Germinal center (tissue), 1 donor: Measurements from ENCODE around the gene ST7.
"Not testable (repeated sequence)": the region's sequence is repeated elsewhere in the genome, so short reads cannot be mapped to it uniquely, and the experiment has no call there.

Source experiments
- DNase-seq: peaks from one replicate; pipeline ENCODE4 v3.0.0; 2012; ENCODE audit warnings: mixed read lengths, low spot score

The ST7 gene, protein sequence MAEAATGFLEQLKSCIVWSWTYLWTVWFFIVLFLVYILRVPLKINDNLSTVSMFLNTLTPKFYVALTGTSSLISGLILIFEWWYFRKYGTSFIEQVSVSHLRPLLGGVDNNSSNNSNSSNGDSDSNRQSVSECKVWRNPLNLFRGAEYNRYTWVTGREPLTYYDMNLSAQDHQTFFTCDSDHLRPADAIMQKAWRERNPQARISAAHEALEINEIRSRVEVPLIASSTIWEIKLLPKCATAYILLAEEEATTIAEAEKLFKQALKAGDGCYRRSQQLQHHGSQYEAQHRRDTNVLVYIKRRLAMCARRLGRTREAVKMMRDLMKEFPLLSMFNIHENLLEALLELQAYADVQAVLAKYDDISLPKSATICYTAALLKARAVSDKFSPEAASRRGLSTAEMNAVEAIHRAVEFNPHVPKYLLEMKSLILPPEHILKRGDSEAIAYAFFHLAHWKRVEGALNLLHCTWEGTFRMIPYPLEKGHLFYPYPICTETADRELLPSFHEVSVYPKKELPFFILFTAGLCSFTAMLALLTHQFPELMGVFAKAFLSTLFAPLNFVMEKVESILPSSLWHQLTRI

DNA sequence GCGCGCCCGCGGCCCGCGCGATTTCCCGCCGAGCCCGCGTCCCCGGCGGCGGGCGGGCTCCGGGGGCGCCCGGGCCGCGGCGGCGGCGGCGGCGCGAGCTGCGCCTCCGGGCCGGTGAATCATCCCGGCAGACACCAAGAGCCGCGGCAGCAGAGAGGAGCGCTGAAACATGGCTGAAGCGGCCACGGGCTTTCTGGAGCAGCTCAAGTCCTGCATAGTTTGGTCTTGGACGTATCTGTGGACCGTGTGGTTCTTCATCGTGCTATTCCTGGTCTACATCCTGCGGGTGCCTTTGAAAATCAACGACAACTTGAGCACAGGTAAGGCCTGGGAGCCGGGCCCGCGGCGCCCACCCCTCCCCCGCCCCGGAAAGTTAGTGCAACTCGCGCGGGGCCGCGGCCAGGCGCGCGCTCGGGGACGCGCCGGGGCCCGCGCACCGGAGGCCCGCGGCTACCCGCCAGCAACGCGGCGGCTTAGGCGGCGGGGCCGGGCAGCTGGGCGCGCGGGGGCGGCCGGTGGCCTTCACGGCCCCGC is at the start of gene ST7:
TSS of gene ST7 (plus strand) at position 130 of the 534 bp plus-strand sequence. CDS start at position 170, 40 bp downstream.
- peak; percentile 62 for DNase-seq

DNA sequence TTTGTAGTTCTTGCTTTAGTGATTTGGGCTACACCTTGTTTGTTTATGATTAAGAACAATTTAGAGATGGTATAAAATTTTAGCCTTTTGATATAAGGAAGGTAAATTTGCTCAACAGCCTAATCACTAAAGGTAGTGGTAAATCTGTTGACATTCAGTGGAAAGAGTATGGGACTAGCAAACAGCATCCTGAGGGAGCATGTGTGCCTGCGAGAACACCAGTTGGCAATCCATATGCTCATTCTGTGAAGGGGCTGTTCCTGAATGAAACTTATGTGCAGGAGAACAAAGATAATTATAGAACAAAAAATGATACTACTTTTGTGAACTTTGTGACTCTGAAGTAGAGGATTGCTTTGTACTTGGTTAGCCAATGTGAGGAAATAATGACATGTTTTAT is 46.9 kb upstream of the ST7 start:
- DNase-seq: no peak

DNA sequence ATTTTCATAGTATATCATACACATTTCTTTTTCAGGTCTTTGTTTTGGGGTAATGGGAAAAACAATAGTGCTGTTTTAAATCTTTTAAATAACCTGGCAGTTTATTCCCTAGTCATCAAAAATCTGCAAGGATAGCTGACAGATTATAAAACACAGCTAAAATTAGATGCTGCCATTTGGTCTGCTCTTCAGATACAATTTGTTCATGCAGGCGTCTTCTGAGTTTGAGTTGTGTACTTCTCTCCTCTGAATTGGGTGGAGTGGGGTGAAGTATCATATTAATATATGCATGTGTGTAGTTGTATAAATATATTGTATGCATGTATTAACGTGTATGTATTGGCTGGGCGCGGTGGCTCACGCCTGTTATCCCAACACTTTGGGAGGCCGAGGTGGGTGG is 42.9 kb upstream of the ST7 start:
- DNase-seq: no peak

DNA sequence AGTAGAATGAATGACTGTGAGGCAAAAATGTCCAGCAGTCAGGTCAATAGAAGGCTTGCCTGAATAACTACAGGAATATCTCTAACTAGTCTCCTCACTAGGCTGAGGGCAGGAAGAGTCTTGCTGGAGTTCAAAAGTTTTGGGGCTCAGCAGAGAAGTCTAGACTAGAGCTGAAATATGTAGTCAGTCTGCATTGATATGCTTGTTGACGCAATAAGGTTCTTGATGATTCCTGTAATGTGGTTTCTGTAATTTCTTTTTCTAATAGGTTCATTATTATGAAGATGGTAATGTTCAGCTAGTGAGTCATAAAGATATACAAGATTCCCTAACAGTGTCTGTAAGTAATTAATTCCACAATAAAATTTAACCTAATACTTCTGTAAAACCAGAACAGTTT is 41.5 kb upstream of the ST7 start:
- no peak for DNase-seq

DNA sequence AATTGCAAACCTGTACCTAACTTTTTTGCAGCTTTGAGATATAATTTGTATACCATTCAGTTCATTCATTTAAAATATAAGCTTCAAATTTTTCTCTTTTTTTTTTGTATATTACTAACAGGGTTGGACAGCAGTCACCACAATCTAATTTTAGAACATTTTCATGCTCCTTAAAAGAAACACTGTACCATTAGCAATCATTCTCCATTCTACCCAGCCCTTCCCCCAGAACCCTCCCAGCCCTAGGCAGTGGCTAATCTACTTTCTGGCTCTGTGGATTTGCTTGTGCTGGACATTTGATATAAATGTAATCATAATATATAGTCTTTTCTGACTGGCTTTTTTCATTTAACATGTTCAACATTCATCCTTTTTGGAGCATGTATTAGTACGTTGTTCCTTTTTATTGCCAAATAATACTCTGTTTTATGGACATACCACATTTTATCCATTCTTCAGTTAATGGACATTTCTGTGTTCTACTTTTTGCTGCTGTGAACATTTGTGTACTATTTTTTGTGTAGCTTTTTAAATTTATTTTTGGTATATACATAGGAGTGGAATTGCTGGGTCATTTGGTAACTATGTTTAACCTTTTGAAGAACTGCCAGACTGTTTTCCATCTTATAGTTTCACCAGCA is 40.9 kb upstream of the ST7 start:
- DNase-seq: no peak

DNA sequence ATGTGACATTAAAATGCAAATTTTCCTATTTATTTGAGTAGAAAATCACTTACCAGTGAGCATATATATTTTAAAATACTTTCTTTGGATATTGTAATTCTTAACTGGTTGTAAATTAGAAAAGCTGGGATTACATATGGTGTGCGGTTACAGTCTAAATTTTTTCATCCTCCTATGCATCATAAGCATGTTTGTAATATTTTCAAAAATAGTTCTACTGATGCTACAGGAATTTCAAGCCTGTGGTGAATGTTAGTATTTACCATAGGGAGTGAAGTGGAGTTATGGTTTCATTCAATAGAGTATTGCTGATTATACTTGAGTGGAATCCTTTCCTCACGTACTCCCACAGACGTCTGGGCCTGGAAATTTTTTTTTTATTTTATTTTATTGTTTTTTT is 34.6 kb upstream of the ST7 start:
- DNase-seq: no peak

DNA sequence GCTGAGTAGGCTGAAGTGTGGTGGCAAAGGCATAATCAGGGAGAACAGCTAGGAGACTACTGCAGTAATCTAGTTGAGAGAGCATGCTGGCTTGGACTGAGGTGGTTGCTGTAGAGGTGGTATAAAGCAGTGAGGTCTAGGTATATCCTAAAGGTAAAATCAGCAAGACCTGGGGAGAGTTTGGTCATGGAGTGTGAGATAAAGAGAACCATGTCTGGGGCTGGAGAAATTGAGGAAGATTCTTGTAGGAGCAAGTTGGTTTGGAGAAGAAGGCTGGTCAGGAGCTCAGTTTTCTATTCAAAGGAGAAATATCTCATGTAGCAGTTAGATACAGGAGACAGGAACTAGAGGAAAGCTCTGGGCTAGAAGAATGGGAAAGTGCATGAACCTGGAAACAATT is 32.9 kb upstream of the ST7 start:
- DNase-seq: no peak

DNA sequence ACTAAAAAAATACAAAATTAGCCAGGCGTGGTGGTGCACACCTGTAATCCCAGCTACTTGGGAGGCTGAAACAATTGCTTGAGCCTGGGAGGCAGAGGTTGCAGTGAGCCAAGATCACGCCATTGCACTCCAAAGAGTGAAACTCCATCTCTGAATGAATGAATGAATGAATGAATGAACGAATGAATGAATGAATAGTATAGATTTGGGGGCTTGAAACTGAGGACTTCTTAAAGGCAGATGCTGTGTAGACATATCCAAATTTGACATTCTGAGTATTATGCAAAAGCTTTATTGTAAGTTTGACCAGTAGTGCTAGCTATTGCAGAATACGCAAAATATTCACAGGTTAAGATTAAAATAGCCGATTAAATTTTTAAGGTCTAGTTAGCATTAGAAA is 30.8 kb upstream of the ST7 start:
- DNase-seq: no peak

DNA sequence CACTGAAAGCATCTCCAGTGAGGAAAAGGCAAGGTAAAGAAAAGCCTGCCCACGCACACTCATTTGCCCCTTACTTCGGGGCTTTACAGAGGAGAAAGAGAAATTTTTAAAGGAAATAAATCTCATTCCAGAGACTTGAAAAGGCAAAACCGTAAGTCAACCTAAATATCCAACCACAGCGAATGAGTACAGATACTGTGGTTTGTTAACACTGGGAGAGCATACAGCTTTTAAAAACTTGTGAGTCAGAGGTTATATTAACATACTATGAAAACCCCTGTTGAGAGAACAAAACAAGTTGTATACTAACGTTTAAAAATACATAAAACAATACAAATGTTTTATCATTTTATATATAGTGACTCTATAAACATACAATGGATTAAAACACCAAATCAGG is 28.6 kb upstream of the ST7 start:
- no peak for DNase-seq

DNA sequence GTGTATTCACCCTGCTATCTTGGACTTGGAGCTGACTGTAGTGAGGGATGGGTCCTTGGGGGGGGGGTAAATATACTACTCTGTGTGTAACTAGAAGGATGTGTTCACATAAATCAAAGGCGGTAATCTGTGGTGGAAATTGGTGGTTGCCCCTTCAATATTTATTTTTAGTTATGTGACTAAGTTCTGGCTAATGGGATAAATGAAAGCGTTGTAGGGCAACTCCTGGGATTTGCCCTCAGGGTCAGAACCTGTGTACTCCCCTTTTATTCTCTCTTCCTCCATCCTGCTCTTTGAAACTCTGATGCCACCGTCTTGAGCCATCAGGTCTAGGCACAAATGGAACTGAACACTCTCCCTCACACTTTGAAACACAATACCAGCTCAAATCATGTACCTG is 24.3 kb upstream of the ST7 start:
- no peak for DNase-seq

DNA sequence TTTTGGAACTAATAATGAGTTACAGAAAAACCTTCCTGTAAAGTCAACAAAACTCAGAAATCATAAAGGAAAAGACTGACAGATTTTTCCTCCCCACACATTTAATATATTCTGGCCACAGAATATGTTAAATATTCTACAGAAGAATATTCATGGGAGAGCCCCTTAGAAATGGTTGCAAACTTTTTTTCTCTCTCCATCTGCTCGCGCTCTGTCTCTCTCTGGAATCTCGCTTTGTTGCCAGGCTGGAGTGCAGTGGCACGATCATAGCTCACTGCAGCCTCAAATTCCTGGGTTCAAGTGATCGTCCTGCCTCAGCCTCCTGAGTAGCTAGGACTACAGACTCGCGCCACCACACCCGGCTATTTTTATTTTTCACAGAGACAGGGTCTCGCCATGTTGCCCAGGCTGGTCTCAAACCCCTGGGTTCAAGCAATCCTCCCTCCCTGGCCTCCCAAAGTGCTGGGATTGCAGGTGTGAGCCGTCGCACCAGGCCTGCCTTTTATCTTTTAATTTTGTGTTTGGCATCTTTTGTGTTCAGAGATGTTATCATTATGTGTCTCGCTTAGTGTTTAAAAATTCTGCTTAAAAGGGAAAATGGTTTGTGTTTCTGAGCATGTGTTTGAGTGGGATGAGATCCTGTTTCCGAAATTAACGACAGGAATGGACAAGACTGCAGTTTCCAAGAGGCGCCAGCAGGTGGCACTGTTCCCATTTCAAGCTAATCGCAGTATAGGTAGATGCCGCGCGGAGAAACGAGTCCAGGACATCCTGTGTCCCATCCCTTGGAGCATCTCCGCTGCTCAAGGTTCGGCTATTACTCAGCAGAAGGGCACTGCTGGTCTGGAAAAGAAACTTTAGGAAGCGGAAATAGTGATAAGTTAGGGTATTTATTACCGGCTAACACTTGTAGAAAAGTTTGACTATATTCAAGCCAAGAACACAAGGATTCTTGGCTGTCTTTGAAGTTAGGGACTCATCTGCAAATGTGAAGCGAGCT is 23.1 kb upstream of the ST7 start:
- peak; percentile 71 for DNase-seq

DNA sequence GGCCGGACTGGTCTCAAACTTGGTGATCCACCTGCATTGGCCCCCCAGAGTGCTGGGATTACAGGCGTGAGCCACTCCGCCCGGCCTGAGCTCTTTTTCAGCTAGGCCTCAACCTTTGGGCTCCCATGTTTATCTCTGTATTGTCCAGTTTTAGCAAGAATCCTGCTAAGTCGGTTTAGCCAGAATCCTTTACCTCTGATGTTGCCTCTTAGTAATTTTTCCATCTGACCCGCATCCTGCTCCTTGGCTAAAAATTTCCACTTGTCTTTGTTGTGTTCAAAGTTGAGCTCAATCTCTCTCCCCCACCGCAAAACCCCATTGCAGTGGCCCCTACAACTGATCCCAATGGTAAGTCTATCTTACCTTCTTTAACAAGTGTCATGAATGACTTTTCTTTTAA is 20.7 kb upstream of the ST7 start:
- no peak for DNase-seq

DNA sequence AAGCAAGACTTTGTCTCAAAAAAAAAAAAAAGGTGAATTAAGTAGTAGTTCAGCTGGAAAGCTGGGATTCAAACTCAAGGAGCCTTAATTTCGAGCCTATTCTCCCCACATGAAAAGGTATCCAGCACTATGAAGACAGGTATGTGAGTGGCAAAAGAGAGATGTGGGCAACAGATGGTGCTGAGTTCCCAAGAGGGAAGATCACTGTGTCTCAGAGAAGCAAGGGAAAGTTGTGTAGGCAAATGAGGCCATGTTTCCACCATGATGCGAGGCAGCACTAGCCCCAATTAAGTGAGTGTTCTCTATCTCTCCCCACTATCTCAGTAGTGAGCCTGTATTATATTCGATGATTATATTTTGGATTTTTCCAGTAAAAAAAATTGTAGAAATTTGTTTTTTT is 19.8 kb upstream of the ST7 start:
- no peak for DNase-seq

DNA sequence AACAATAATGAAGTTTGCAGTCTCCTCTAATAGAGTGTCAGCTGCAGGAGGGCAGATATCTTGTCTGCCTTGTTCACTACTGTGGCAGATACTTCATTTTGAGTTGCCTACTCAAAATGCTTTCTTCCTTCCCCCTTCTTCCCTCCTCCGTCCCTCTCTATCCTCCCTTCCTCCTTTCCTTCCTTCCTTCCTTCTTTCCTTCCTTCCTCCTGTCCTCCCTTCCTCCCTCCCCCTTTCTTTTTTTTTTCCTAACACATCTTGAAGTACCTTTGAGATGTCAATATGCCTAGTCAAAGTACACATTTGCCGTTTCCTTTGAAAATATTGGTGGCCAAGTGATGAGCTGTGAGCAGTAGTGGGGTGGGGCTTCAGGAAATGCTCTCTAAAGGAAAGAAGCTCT is 18.7 kb upstream of the ST7 start:
- DNase-seq: no peak

DNA sequence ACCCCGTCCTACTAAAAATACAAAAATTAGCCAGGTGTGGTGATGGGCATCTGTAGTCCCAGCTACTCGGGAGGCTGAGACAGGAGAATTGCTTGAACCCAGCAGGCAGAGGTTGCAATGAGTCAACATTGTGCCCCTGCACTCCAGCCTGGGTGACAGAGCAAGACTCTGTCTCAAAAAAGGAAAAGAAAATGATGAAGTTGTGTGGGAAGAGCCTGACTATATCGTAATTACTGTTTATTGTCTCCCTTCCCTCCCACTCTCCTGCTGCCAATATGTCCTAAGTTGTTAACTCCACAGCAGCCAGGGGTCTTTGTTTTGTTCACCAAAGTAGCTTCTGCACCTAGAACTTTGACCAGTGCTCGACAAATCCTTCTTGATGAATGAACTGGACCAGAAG is 16.5 kb upstream of the ST7 start:
- DNase-seq: not testable (repeated sequence)

DNA sequence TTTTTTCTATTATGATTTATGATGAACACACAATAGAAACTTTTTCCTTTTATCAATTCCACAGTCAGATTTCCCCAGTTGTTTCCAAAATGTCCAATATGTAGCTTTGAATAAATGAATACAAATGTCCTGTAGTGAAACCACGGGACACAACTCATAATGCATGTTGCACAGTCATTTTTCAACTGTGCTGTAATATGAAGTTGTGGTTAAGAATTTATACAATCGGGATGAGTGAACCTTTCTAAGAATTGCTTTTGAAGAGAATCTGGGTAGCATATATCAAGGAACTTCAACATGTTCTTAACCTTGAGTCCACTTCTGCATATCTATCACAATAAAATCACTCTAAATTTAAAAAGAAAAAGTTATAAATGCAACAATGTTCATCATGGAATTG is 14.6 kb upstream of the ST7 start:
- DNase-seq: no peak

DNA sequence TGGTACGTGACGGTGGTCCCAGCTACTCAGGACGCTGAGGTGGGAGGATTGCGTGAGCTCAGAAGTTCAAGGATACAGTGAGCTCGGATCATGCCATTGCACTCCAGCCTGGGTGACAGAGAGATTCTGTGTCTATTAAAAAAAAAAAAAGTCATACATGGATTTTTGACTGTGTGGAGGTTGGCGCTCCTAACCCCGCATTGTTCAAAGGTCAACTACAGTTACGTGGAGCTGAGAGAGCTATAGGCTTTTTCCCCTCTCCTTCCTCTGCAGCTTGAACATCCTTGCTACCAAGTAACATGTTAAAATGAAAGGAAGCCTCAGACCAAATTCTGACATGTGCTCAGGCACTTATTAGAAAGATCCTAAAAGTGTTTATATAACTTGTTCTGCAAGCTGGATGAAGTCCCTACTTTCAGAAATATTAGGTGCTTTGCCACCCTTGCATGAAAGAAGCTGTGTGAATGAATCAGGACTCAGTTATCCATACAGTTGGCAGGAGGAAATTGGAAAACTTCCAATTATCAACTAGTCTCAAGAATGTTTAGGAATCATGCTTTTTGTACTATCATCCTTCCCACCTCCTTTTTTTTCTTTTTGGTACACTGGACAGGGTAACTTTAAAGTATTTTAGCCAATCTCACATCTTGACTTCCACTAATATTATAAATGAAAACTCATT is 12.5 kb upstream of the ST7 start:
- DNase-seq: no peak

DNA sequence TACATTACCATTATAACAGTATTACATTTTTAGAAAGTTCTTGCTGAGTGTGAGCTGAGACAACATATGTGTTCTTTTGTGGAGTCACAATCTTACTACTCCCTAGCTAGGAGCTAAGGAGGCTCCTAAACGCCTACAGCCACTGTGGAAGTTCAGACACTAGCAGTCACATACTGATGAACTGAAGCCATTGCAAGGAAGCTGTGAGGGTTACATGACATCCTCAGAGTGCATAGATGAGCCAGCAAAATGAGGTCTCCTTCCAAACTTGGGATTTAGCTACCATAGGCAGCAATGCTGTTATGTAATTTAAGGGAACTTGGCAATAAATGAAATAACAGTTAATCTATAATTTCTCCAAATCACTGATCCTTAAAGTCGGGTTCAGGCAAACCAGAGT is 10.8 kb upstream of the ST7 start:
- no peak for DNase-seq

DNA sequence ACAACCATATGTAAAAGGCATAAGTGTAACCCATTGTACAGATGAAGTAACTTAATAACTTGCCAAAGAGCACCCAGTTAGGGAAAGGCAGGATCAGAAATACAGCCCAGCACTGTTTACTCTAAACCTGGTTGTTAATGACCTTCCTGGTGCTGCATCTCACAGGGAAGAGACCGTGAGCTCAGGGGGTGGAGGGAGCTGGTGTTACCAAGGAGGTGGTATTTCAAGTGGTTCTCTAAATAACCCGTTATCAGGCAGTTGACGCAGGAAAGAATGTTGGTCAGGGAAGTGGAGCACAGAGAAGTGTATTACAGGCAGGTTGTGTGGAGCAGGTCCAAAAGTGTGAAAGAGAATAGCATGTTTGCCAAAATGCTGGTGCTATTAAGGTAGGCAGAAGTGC is 4.4 kb upstream of the ST7 start:
- DNase-seq: no peak

DNA sequence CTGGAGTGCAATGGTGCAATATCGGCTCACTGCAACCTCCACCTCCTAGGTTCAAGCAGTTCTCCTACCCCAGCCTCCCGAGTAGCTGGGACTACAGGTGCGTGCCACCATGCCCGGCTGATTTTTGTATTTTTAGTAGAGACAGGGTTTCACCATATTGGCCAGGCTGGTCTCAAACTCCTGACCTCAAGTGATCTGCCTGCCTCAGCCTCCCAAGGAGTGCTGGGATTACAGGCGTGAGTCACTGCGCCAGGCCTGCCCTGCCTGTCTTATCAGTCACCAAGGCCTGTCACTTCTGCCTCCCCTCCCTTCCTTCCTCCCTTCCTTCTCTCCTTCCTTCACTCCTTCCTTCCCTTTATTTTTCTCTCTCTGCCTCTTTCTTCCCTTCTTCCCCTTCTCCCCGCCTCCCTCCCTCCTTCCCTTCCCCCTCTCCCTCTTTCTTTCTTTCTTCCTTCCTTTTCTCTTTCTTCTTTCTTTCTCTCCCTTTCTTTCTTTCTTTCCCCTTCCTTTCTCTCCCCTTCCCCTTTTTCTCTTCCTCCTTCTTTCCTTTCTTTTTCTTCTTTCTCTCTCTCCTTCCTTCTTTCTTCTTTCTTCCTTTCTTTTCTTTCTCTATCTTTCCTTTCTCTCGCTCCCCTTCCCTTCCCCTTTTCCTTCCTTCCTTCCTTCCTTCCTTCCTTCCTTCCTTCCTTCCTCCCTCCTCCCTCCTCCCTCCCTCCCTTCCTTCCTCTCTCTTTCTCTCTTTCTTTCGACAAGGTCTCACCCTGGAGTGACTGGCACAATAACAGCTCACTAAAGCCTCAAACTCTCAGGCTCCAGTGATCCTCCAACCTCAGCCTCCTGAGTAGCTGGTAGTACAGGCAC is 3.1 kb upstream of the ST7 start:
- no peak for DNase-seq
